ENCODE measurements around the gene MMP13.
A peak's percentile ranks its signal among the peaks of the same experiment; 100 is the strongest.
"Not testable (repeated sequence)": the region's sequence is repeated elsewhere in the genome, so short reads cannot be mapped to it uniquely, and the experiment has no call there.

MMP13 gene

DNA sequence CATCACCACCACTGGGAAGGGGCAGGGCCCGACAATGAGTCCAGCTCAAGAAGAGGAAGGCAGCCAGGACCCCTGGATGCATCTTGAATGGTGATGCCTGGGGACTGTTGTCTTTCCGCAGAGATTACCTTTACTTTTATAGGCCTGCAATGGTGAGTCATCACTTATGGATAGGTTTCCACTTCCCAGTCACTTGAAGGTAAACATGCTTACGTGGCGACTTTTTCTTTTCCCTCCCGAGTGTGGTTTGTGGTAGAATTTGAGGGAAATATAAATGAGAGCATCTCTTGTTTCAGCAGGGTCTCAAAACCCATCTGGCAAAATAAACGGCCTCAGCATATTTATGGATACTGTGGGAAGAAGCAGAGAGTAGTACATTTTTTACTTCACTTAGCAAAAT, at the start of gene MMP13:
TSS of gene MMP13 (minus strand) at position 109 of the 400 bp plus-strand sequence. CDS start at position 82, 27 bp downstream.
- DNase-seq, result no peak

DNA sequence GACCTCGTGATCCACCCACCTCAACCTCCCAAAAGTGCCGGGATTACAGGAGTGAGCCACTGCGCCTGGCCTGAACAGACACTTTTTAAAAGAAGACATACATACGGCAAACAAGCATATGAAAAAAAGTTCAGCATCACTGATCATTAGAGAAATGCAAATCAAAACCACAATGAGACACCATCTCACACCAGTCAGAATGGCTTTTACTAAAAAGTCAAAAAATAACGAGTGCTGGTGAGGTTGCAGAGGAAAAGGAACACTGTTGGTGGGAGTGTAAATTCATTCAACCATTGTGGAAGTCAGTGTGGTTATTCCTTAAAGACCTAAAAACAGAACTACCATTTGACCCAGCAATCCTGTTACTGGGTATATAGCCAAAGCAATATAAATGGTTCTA, 48.7 kb upstream of the MMP13 start:
- DNase-seq, result not testable (repeated sequence)

DNA sequence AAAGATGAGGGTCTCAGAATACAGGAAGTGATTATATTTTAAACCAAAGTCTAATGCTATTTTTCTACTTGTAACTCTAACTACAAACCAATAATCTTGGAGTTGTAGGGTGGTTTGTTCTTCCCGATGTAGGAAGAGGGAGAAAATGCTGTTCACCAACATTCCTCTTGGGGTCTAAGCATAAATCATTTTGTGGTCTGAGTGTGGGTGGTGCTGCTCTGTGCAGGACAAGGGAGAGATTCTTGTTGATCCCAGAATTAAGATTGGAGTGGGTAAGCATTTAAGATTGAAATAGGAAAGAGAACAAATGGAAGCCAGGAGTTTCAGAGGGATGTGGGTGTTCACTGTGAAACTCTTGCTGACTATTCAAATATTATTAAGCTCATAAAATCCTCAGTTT, 38.6 kb upstream of the MMP13 start:
- DNase-seq, result no peak

DNA sequence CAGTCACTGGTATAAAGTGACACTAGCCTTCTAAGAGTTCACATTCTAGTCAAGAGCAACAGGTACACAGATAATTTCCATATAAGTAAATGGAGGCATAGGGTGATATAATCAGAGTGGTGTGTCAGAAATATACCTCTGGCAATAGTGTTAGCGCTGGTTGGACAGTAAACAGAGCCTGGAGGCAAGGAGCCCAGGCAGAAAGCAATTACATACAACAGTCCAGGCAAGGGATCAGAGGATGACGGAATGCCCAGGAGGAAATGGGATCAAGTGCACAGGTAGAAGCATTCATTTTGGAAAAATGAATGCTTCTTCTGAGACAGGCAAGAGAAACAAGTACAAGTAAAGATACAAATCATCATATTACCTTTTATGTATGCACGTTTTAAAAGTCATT, 36.2 kb upstream of the MMP13 start:
- no peak for DNase-seq

DNA sequence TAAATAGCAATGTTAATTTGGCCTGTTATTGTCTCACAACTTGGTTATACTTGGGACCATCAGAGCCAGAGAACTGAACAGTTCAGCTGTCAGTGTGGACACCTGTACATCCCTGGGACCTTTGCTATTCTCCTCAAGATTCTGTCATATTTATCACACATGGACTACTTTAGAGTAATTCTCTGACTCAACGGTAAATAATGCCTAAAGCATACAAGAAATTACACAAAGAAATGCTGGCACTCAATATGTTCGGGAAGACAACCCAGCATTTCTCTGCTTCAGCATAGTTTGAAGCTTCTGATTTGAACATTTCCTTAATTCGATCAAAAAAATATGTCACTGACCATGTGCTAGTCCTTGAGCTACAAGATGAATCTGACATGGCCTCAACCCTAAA, 34.6 kb upstream of the MMP13 start:
- DNase-seq, result no peak

DNA sequence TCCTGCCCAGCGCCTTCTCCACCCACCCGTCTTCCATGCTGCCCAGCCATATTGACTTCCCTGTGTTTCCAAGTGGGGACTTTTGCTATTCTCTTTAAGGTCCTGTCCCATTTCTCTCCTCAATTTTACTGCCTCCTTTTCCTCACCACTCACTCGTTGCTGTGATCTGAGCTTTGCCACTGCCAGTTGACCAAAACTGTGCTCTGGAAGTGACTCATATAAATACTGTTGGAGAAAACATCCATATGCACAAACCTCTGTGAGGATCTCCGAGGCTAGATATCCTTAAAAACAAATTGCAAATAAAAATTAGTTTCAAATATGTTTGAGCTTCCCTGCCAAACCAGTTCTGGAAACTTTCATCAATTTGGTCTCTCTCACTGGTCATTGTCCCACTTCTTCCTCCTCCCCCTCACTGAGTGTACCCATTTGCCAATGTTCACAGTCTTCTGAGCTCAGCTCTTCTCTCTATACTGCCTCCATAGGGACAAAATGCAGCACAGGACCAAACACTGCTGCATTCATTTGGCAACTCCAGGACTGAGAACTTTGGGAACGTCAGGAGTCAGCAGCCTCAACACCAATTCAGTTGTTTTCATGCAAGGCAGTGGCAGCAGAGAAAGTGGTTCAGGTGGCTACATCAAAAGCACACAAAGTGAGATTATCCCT, 34.0 kb upstream of the MMP13 start:
- DNase-seq, result no peak

DNA sequence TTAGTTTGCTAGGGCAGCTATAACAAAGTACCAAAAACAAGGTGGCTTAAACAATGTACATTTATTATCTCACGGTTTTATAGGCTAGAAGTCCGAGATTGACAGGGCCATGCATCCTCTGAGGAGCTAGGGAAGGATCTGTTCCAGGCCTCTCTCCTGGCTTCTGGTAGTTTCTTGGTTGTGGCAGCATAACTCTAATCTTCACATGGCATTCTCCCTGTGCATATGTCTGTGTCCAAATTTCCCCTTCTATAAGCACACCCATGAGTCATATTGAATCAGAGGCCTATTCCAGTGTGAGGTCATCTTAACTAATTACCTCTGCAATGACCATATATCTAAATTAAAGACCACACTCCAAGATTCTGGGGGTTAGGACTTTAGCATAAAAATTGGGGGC, 31.3 kb upstream of the MMP13 start:
- DNase-seq, result peak; percentile 17

DNA sequence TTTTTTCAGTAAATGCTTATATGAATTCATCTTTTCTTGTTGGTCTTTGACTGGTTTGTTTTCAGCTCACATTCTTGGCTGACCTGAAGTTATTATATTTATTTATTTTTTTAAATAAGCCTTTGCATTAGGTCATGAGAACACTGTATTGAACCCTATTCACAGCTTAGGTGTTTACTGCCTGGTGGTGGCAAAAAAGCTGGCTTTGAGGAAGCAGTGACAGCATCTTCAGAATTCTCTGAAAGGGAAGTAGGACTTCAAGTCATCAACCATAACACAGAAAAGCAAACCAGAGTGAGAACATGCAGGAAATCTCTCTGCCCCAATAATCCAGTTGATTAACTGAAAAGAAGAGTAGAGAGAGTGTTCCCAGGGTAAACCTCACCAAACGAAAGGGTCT, 30.3 kb upstream of the MMP13 start:
- DNase-seq, result peak; percentile 13

DNA sequence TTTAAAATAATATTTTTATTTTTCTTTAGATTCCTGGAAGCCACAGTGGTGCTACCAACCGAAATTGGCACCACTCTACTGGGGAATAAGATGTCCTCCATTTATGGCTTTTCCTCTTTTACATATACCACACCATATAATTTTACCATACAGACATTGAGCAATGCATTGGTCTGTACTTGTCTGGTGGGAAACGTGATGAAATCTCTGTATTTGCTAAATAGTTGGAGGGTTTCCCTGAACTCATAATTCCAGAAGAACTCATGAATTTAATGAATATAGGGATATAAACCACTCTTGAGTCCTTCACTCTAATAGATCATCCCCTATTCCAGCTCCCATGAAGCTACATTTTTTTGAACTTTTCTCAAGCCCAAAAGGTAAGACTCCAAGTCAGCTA, 28.0 kb upstream of the MMP13 start:
- no peak for DNase-seq

DNA sequence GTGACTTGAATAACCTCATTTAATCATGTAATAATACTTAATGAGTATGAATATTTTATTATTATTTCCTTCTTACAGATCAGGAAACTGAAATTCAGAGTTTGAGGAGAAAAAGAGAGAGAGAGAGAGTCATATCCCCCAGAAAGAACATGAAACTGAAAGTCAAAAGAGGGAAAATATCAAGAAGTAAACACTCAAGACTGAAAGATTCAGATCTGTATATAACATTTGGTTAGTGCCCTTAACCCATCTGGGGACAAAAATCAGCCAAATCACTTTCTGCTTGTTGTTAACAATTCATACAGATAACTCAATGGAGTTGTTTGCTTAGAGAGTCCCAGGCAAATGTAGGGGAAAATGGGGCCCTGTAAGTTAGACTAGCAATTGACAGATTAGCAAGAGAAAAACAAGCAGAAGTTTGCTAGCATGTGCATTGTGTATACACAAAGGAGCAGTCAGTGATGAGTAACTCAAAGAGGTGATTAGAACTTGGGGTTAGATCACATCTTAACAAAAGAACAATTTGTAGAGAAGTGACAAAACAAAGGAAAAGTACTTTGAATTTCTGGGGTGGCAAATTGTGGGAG, 25.9 kb upstream of the MMP13 start:
- DNase-seq, result peak; percentile 4

DNA sequence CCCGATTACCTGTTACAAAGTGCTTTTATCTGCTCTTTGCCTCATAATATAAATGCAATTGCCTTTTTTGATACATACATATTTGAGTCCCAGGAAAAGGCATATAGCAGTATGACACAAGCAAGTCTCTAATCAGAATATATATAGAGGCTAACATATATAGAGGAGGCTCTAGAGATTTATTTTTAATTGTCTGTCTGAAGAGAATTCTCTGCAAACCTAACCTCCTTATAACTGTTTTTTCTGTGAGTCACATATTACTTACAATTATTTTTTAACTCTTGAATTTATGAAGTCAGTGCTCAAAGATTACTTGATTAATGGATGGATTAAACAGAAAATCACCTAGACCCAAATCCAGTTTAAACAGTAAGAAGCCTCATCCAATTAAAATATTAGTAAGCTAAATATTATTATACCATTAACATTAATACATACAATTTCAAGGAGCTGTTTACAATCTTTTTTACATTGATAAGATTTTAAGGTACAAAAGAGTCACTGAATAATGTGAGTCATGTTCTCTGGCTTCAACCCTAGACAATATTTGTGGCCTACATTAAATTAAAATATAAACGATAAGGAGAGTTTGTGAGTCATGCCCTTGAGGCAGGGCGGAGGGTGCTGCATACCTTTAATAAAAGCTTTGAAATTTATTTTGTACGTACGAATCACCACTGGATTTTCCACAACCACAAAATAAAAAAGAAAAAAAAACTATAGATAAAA, 19.2 kb upstream of the MMP13 start:
- no peak for DNase-seq

DNA sequence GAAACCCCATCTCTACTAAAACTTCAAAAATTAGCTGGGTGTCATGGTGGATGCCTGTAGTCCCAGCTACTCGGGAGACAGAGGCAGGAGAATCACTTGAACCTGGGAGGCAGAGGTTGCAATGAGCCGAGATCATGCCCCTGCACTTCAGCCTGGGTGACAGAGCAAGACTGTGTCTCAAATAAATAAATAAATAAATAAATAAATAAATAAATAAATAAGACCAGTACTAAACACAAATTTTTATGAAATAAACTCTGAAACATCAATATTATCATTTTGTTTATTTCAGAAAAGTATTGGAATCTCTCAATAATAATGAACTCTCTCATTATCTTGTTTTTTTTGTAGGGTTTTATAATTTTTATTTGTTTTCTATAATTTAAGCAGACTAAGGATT, 18.2 kb upstream of the MMP13 start:
- DNase-seq, result not testable (repeated sequence)

DNA sequence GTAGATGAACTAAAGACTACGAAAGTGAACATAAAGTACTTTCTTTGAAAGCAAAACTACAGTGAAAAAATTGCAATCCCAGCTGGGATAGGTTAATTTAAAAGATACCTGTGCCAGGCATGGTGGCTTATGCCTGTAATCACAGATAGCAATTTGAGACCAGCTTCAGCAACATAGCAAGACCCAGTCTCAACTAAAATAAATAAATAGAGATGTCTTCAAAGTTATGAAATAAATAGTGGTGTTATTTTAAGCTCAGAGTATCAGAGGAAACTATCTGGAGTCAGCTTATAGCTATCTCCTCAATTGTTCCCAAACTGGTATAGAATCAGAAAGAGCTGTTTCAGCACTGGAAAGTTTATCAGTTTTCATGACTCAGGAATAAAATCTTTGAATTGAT, 17.3 kb upstream of the MMP13 start:
- no peak for DNase-seq

DNA sequence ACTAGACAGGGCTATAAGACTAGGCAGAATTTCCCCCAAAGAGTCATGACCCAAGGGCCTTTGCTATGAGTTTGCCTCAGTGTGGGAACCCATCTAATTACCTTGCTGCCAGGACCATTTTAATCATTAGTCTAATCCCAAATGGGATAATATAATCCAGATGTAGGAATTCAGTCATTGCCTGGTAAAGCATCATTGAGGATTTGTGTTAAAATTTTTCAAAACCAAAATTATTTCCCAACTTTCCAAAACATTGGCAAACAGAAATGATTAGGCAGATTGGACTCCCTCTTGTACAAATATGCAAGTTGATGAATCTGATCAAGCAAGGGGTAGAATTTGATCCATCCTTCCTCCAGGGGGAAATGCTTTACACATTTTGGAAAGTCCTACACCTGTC, 16.2 kb upstream of the MMP13 start:
- no peak for DNase-seq

DNA sequence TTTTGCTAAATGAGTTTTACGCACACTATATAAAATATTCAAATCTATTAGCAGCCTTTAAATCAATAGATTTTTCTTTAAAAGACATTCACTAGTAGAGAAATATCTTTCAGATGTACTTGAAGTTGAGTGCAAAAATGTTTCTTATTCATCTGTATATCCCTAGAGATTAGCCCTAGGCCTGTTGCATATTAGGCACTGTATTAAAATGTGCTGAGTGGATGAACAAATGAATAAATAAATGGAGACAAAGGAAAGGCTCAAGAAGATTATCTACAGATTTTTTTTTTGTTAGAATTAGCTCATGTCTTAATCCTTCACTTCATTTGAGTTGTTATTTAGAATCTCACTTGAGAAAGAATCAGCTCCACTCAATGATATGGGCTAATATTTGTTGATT, 12.0 kb upstream of the MMP13 start:
- DNase-seq, result no peak

DNA sequence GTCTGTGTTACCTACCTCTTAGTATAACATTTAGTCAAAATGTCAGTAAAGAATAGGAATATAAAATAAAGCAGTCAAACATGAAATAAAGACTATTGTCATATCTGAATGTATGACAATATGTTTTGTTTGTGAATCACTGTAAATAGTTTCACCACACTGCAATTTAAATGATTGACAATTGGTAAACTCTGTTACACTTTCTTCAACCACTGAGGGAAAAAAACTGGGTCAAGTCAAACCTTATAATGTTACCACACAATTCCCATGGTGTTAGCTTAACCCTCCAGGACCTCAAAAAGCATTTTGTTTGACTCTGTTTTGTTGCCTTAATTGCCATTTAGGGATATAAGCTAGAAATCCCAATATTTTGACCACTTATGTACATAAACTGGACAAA, 10.5 kb upstream of the MMP13 start:
- no peak for DNase-seq

DNA sequence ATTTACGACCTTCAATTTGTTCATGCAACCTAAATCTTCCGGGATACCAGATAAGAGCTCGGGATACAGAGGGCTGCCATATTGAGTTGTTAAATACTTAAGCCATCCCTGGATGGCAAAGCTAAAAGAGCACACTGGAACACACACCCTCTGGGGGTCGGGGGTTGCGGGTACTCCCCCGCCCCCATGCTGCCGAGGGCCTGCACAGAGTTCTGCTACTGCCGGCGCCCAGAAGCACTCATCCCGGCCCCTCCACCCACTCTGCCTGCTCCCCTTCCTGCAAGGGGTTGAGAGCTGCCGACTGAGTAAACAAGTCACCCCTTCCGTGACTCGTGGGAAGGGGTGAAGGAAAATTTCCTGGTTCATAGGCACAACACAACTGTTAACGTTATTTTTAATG, 9.3 kb upstream of the MMP13 start:
- no peak for DNase-seq

DNA sequence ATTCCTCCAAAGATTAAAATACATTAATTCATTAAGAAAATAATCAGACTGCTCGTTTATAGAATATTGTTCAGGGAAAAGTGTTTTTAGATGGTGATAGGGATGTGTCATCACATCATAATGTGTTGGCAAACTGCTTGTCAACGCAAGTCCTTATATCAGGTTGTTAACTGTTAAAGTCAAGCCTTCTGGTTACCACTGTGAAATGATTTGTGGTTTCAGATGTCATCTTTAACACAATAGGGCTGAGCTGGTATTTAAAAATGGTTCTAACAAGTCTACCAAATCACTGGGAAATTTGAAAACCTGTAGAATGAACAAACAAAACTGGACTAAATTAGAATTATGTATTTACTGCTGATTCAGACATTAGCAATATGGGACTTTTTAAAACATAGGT, 2.4 kb upstream of the MMP13 start:
- no peak for DNase-seq

DNA sequence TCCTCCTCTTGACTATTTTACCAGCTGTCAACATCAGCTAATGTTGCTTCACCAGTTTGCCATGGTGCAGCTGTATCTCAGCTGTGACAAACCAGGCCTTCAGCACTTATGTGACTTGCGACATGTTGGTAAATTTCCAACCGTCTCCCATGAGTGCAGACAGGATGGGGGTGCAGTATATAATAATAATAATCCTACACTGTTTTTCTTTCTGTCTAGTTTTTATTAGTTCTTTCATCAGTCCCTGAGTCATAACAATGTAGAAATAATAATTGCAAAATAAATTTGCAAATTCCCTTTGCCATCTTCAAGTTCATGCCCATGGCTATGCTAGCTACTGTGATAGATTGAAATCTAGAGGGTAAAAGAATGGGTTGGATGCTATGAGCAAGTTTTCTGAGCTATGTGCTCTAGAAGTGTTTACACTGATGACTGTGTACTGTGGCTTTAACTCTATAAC, 4.9 kb downstream of the MMP13 start:
- no peak for DNase-seq

DNA sequence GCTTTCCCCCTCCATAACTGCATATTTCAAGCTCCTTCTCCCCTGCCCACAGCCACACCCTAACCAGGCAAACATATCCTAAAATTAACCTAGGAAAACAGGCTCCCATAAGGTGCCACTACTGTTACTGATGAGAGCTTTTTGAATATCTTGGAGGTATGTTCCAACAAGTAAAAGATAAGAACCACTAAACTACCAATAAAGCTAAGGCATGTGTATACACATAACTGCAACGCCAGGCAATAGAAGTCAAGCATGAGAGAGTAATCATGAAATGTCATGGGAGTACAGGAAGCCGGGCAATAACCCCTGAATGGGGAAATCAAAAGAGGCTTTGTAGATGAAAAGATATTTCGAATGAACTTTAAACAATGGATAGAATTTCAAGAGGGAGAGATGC, 9.3 kb downstream of the MMP13 start:
- no peak for DNase-seq

DNA sequence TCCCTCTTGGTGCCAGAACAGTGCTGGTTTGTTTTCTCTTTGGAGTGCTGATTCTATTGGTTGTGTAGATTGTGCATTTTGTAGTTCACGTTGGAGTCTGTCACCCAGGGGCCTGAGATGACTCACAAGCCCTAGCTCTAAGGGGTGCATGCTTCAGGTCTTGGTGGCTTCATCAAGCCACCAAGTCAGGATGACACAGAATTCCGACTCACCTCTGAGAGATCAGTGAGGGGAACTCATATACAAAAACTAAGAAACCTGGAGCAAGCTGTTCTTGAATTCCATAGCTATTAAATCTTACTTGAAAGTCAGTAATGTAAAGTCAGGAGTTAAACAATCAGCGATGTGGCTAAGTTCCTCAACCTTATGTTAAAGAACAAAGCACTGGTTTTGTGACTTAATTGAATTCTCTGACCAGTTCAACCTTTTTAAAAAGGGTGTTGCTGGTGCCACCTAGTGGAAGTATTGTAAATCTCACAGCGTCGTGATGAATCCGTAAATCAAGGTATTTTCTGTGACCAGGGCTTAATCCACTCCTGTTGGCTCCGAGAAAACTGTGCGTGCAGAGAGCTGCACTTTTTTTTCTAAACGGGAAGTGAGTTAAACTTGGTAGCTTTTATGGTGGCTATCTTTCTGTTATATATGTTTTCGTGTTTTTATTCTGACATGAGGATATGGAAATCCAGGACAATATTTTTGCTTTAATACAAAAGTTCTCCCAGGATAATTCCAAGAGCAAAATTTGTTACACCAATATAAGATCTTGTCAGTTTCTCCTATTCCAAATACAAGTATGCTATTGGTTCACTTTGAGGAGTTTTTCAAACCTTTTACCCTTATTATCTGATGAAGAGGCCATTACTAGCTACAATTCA, 14.6 kb downstream of the MMP13 start:
- peak; percentile 86 for DNase-seq

DNA sequence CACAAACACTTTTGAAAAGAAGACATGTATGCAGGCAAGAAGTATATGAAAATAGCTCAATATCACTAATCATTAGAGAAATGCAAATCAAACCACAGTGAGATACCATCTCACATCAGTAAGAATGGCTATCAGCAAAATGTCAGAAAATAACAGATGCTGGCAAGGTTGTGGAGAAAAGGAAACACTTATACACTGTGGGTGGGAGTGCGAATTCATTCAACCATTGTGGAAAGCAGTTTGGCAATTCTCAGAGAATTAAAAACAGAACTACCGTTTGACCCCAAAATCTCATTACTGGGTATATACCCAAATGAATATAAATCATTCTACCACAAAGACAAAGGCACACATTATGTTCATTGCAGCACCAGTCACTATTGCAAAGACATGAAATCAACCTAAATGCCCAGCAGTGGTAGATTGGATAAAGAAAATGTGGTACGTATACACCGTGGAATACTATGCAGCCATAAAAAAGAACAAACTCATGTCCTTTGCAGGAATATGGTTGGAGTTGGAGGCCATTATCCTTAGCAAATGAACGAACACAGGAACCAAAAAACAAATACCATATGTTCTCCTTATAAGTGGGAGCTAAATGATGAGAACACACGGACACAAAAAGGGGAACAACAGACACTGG, 18.5 kb downstream of the MMP13 start:
- no peak for DNase-seq

DNA sequence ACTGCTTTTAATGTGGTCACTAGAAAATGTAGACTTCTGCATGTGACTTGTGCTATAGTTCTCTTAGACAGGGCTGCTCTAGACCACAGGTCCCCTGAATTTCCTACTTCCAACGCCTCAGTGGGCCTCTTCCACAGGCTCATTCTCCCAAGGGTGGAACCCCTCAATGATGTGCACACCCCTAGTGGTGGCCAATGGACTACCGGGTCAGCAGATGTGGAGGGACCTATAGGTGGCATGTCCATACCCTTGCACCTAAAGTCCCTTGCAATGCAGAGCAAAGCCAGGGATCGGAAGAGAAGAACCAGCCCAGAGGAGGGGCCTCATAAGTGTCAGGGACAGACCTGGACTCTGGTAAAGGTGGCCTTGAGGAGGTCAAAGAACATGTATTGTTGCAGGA, 20.0 kb downstream of the MMP13 start:
- no peak for DNase-seq

Data from suppressor macrophage treated with lipopolysaccharide for 4 hours (primary cell).